GM12878 (cell line): ENCODE measurements around the gene SUSD1.

Experiments
- CTCF ChIP-seq, 3 experiments: IDR thresholded peaks in 2 of 3; conservative IDR thresholded peaks in 1 of 3; 2 replicates each; pipeline ENCODE4 v1.5.1; 2011; ENCODE audit warnings: low read depth in 3 of 3, low read length in 3 of 3, mild to moderate bottlenecking in 3 of 3, control low read depth in 2 of 3, moderate library complexity in 2 of 3, inconsistent platforms in 1 of 3, mixed read lengths in 1 of 3; ENCODE audit not compliant: control insufficient read depth in 2 of 3, insufficient read depth in 1 of 3; ENCODE audit errors: extremely low read depth in 1 of 3
- PKNOX1 ChIP-seq: fragments of 450-650 bp; IDR thresholded peaks from 2 replicates; pipeline ENCODE4 v1.6.1; 2016; ENCODE audit warnings: mild to moderate bottlenecking
- POLR2A ChIP-seq: IDR thresholded peaks from 2 replicates; pipeline ENCODE4 v1.6.1; 2011; ENCODE audit warnings: low read depth, mild to moderate bottlenecking, low read length
- SMAD1 ChIP-seq: fragments of 450-650 bp; IDR thresholded peaks from 2 replicates; pipeline ENCODE4 v1.6.1; 2018; ENCODE audit warnings: mild to moderate bottlenecking, low read depth; ENCODE audit not compliant: partially characterized antibody

GRCh38 chr9:112120439-112120925 is 54.6 kb downstream of the SUSD1 start:
- TF ChIP-seq PKNOX1: no peak
- TF ChIP-seq SMAD1: no peak
- TF ChIP-seq CTCF (IDR thresholded peaks at IDR 0.05 in 2 of 3, conservative IDR thresholded peaks at IDR 0.05 in 1 of 3; ENCODE audit: control insufficient read depth in 2 of 3, extremely low read depth in 1 of 3, insufficient read depth in 1 of 3, low read depth in 3 of 3, low read length in 3 of 3): no peak
- TF ChIP-seq POLR2A: no peak
